ENCODE results near the gene FKRP.

DNA sequence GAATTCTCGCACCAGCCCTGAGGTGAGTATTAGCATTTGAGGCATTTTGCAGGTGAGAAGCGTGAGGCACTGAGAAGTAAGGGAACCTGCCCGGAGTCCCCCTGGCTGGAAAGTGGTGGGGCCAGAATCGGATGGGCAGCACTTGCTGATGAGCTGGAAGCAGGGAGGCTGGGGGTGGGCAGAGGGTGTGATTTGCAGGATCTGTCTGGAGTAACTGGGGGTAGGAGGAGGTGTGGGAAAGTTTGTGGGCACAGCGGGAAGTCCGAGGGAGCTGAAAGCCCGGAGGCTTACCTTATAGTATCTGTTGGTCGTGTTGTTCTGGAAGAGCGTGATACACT lies 49.0 kb upstream of the FKRP start:
- TF ChIP-seq, protein P1, sequence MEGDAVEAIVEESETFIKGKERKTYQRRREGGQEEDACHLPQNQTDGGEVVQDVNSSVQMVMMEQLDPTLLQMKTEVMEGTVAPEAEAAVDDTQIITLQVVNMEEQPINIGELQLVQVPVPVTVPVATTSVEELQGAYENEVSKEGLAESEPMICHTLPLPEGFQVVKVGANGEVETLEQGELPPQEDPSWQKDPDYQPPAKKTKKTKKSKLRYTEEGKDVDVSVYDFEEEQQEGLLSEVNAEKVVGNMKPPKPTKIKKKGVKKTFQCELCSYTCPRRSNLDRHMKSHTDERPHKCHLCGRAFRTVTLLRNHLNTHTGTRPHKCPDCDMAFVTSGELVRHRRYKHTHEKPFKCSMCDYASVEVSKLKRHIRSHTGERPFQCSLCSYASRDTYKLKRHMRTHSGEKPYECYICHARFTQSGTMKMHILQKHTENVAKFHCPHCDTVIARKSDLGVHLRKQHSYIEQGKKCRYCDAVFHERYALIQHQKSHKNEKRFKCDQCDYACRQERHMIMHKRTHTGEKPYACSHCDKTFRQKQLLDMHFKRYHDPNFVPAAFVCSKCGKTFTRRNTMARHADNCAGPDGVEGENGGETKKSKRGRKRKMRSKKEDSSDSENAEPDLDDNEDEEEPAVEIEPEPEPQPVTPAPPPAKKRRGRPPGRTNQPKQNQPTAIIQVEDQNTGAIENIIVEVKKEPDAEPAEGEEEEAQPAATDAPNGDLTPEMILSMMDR (conservative IDR thresholded peaks at IDR 0.05), result no peak
- TF ChIP-seq ZFX (IDR thresholded peaks at IDR 0.05), result no peak
